Common myeloid progenitor, CD34-positive (primary cell): ENCODE results near the gene TAF11L5.
"Not testable (repeated sequence)": the region's sequence is repeated elsewhere in the genome, so short reads cannot be mapped to it uniquely, and the experiment has no call there.

Experiments
- CTCF ChIA-PET: fragments of 350-600 bp; sonication (Branson Sonifier 250); formaldehyde crosslinking; loops from one replicate; lab custom pipeline; 2021; ENCODE audit warnings: antibody characterized with exemption; lab: Charles Lee
- POLR2A ChIA-PET: fragments of 350-600 bp; sonication (Branson Sonifier 250); formaldehyde crosslinking; loops from one replicate; lab custom pipeline; 2021; ENCODE audit warnings: antibody characterized with exemption; lab: Charles Lee
- DNase-seq, 3 donors: peaks; one replicate each; pipeline versions ENCODE4 v3.0.0 to v3.0.0-alpha.2; 2013
- H3K27ac ChIP-seq, 2 experiments: 1 replicate in 1 of 2; 2 replicates in 1 of 2; pipeline ENCODE4 v1.7.0; 2013; ENCODE audit warnings: inconsistent platforms in 2 of 2, low read length in 2 of 2, mild to moderate bottlenecking in 2 of 2, low read depth in 1 of 2, moderate library complexity in 1 of 2; ENCODE audit not compliant: severe bottlenecking in 2 of 2, insufficient read depth in 1 of 2, poor library complexity in 1 of 2
- H3K27me3 ChIP-seq, 5 experiments: replicated peaks in 2 of 5; 1 replicate in 3 of 5; 2 replicates in 2 of 5; pipeline versions ENCODE4 v1.6.1 to v1.7.0; 2013; ENCODE audit warnings: low read length in 4 of 5, mild to moderate bottlenecking in 2 of 5, moderate library complexity in 2 of 5, inconsistent platforms in 1 of 5; ENCODE audit not compliant: insufficient read depth in 5 of 5, control insufficient read depth in 4 of 5
- H3K36me3 ChIP-seq, 4 experiments: 1 replicate in 2 of 4; 2 replicates in 2 of 4; pipeline versions ENCODE4 v1.6.1 to v1.7.0; 2013; ENCODE audit warnings: low read length in 3 of 4, control low read depth in 1 of 4, mild to moderate bottlenecking in 1 of 4; ENCODE audit not compliant: control insufficient read depth in 4 of 4, insufficient read depth in 4 of 4
- H3K4me1 ChIP-seq, 4 experiments: 1 replicate in 3 of 4; 2 replicates in 1 of 4; pipeline versions ENCODE4 v1.6.1 to v1.7.1; 2013; ENCODE audit warnings: low read length in 3 of 4, mild to moderate bottlenecking in 3 of 4, control low read depth in 1 of 4, inconsistent platforms in 1 of 4, moderate library complexity in 1 of 4; ENCODE audit not compliant: control insufficient read depth in 4 of 4, insufficient read depth in 4 of 4; ENCODE audit errors: control extremely low read depth in 1 of 4
- H3K4me3 ChIP-seq, 7 experiments: 1 replicate in 4 of 7; 2 replicates in 3 of 7; pipeline versions ENCODE4 v1.5.1 to v1.7.0; 2013; ENCODE audit warnings: mild to moderate bottlenecking in 7 of 7, low read length in 6 of 7, moderate library complexity in 6 of 7, inconsistent platforms in 2 of 7, low read depth in 2 of 7, control low read depth in 1 of 7; ENCODE audit not compliant: insufficient read depth in 4 of 7, control insufficient read depth in 1 of 7; ENCODE audit errors: extremely low read depth in 1 of 7
- H3K9me3 ChIP-seq, 5 experiments: 1 replicate in 4 of 5; 2 replicates in 1 of 5; pipeline versions ENCODE4 v1.6.1 to v1.7.1; 2013; ENCODE audit warnings: low read length in 4 of 5, mild to moderate bottlenecking in 2 of 5, inconsistent platforms in 1 of 5, low read depth in 1 of 5, moderate library complexity in 1 of 5; ENCODE audit not compliant: control insufficient read depth in 4 of 5, insufficient read depth in 2 of 5; ENCODE audit errors: control extremely low read depth in 1 of 5
- WGBS: methylation state at CpG from one replicate; pipeline ENCODE4 v1.1.5; 2013; ENCODE audit not compliant: insufficient coverage; 5-methylcytosine and 5-hydroxymethylcytosine counted together

Gene TAF11L5

GRCh38 chr5:17519508-17519907, 5.5 kb upstream of the TAF11L5 start:
- H3K4me1 ChIP-seq, H3K4me3 ChIP-seq, CTCF ChIA-PET, POLR2A ChIA-PET, H3K27me3 ChIP-seq, H3K27ac ChIP-seq, H3K9me3 ChIP-seq, H3K36me3 ChIP-seq, DNase-seq: not testable (repeated sequence)
- WGBS: 95% methylated on average over 7 of the region's 14 CpGs

GRCh38 chr5:17521501-17521900, 3.5 kb upstream of the TAF11L5 start, which contains the start of gene TAF11L4:
Gene TAF11L4, plus strand, starts transcription at chr5:17521801.
- no CpG with 5 or more reads among the region's 15 CpGs for WGBS

GRCh38 chr5:17526504-17526903, 1.5 kb downstream of the TAF11L5 start:
- 97% methylated on average over 4 of the region's 17 CpGs for WGBS
- H3K36me3 ChIP-seq, CTCF ChIA-PET, POLR2A ChIA-PET, H3K27me3 ChIP-seq, H3K27ac ChIP-seq, H3K4me3 ChIP-seq, H3K9me3 ChIP-seq, H3K4me1 ChIP-seq: not testable (repeated sequence)
- peak in 1 of 3 donors; percentile 6 for DNase-seq

More at GRCh38 chr5:17521501-17521900, 3.5 kb upstream of the TAF11L5 start, which contains the start of gene TAF11L4:
- DNase-seq, H3K36me3 ChIP-seq, H3K27me3 ChIP-seq, H3K9me3 ChIP-seq, POLR2A ChIA-PET, H3K4me3 ChIP-seq, H3K27ac ChIP-seq, CTCF ChIA-PET, H3K4me1 ChIP-seq: not testable (repeated sequence)

- H3K9me3 ChIP-seq, POLR2A ChIA-PET: not testable (repeated sequence)
- no CpG with 5 or more reads among the region's 15 CpGs for WGBS
Measured at GRCh38 chr5:17528369-17528768, 3.3 kb downstream of the TAF11L5 start, which contains the start of gene TAF11L6. Gene TAF11L6, plus strand, starts transcription at chr5:17528669.

More at GRCh38 chr5:17528369-17528768, 3.3 kb downstream of the TAF11L5 start, which contains the start of gene TAF11L6:
- H3K4me3 ChIP-seq, H3K27ac ChIP-seq, H3K27me3 ChIP-seq, DNase-seq, CTCF ChIA-PET, H3K4me1 ChIP-seq, H3K36me3 ChIP-seq: not testable (repeated sequence)
